BLaER1 (cell line): ENCODE results near the gene ULK4.

ENCODE experiments used
- H3K27ac ChIP-seq: shearing (Covaris generic); formaldehyde crosslinking; 2 replicates; pipeline ENCODE4 v1.8.1; 2022
- H3K27me3 ChIP-seq: shearing (Covaris generic); formaldehyde crosslinking; 2 replicates; pipeline ENCODE4 v1.8.1; 2022
- H3K36me3 ChIP-seq: shearing (Covaris generic); formaldehyde crosslinking; 2 replicates; pipeline ENCODE4 v1.8.1; 2022
- H3K4me1 ChIP-seq: shearing (Covaris generic); formaldehyde crosslinking; 2 replicates; pipeline ENCODE4 v1.8.1; 2022
- H3K4me2 ChIP-seq: shearing (Covaris generic); formaldehyde crosslinking; 2 replicates; pipeline ENCODE4 v1.8.1; 2022
- H3K4me3 ChIP-seq: shearing (Covaris generic); formaldehyde crosslinking; 2 replicates; pipeline ENCODE4 v1.8.1; 2022
- H3K9ac ChIP-seq: shearing (Covaris generic); formaldehyde crosslinking; 2 replicates; pipeline ENCODE4 v1.8.1; 2022
- H3K9me3 ChIP-seq: shearing (Covaris generic); formaldehyde crosslinking; 2 replicates; pipeline ENCODE4 v1.8.1; 2022
- H4K20me1 ChIP-seq: shearing (Covaris generic); formaldehyde crosslinking; 2 replicates; pipeline ENCODE4 v1.8.1; 2022
- Cebpa-rat ChIP-seq: shearing (Covaris generic); IDR thresholded peaks from 2 replicates; pipeline ENCODE4 v1.8.1; 2022

ULK4 gene

GRCh38 chr3:41960826-41961750 is 815 bp downstream of the ULK4 start:
- no peak for TF ChIP-seq Cebpa-rat
- H3K36me3 ChIP-seq: no peaks in the 10 kb centered on the region
- peaks cover 20% of the 10 kb centered on the region for H3K4me1 ChIP-seq
- H3K27ac ChIP-seq: peak overlapping the region; percentile 98
- no peaks in the 10 kb centered on the region for H3K9me3 ChIP-seq
- H3K4me2 ChIP-seq: peak overlapping the region; percentile 96
- H3K9ac ChIP-seq: peak overlapping the region; percentile 96
- H3K4me3 ChIP-seq: peak overlapping the region; percentile 88
- no peaks in the 10 kb centered on the region for H4K20me1 ChIP-seq
- H3K27me3 ChIP-seq: no peaks in the 10 kb centered on the region

GRCh38 chr3:41956574-41956973 is 5.3 kb downstream of the ULK4 start:
- no peak overlapping the region for H3K27ac ChIP-seq
- no peak overlapping the region for H3K4me3 ChIP-seq
- TF ChIP-seq Cebpa-rat: no peak
- no peaks in the 10 kb centered on the region for H3K27me3 ChIP-seq
- peaks cover 13% of the 10 kb centered on the region for H3K4me1 ChIP-seq
- H4K20me1 ChIP-seq: no peaks in the 10 kb centered on the region
- 0 out of 2 replicates have a peak, but pooled peaks cover 1% of the 10 kb centered on the region for H3K9me3 ChIP-seq
- no peak overlapping the region for H3K4me2 ChIP-seq
- no peak overlapping the region for H3K9ac ChIP-seq
- peaks cover 24% of the 10 kb centered on the region for H3K36me3 ChIP-seq

- TF ChIP-seq Cebpa-rat: no peak
- Histone ChIP-seq H3K4me3 (no peak overlapping the region), H3K27ac (no peak overlapping the region), H3K36me3 (peaks cover 34% of the 10 kb centered on the region), H3K9ac (no peak overlapping the region), H3K4me2 (no peak overlapping the region), H3K4me1 (peaks cover 3% of the 10 kb centered on the region), H4K20me1 (no peaks in the 10 kb centered on the region), H3K9me3 (0 out of 2 replicates have a peak, but pooled peaks cover 5% of the 10 kb centered on the region), H3K27me3 (no peaks in the 10 kb centered on the region)
These were observed 6.7 kb downstream of the ULK4 start for GRCh38 chr3:41955192-41955591.

- H3K4me2 ChIP-seq: no peak overlapping the region
- TF ChIP-seq Cebpa-rat: no peak
- no peaks in the 10 kb centered on the region for H4K20me1 ChIP-seq
- H3K9me3 ChIP-seq: peaks cover 25% of the 10 kb centered on the region
- H3K4me3 ChIP-seq: no peak overlapping the region
- H3K27me3 ChIP-seq: no peaks in the 10 kb centered on the region
- no peak overlapping the region for H3K9ac ChIP-seq
- H3K4me1 ChIP-seq: no peaks in the 10 kb centered on the region
- H3K36me3 ChIP-seq: peaks cover 40% of the 10 kb centered on the region
- no peak overlapping the region for H3K27ac ChIP-seq
These were observed 18.5 kb downstream of the ULK4 start for GRCh38 chr3:41943311-41943843.

- Histone ChIP-seq H3K27me3 (no peaks in the 10 kb centered on the region), H3K9ac (no peak overlapping the region), H3K36me3 (peaks cover 20% of the 10 kb centered on the region; the same call in 1 of the 2 replicates), H3K27ac (no peak overlapping the region), H3K4me2 (no peak overlapping the region), H3K4me1 (no peaks in the 10 kb centered on the region), H4K20me1 (no peaks in the 10 kb centered on the region), H3K9me3 (peaks cover 25% of the 10 kb centered on the region), H3K4me3 (no peak overlapping the region)
- no peak for TF ChIP-seq Cebpa-rat
These were observed 21.5 kb downstream of the ULK4 start for GRCh38 chr3:41940393-41940792.

- H4K20me1 ChIP-seq: no peaks in the 10 kb centered on the region
- H3K4me3 ChIP-seq: no peak overlapping the region
- H3K9me3 ChIP-seq: peaks cover 19% of the 10 kb centered on the region
- H3K4me2 ChIP-seq: no peak overlapping the region
- no peaks in the 10 kb centered on the region for H3K4me1 ChIP-seq
- H3K27me3 ChIP-seq: no peaks in the 10 kb centered on the region
- peaks cover 22% of the 10 kb centered on the region for H3K36me3 ChIP-seq
- no peak for TF ChIP-seq Cebpa-rat
- H3K27ac ChIP-seq: no peak overlapping the region
- no peak overlapping the region for H3K9ac ChIP-seq
These were observed 25.5 kb downstream of the ULK4 start for GRCh38 chr3:41936384-41936783.

GRCh38 chr3:41933154-41933676 is 28.7 kb downstream of the ULK4 start:
- Histone ChIP-seq H3K27me3 (no peaks in the 10 kb centered on the region), H3K4me2 (no peak overlapping the region), H3K4me1 (no peaks in the 10 kb centered on the region), H4K20me1 (no peaks in the 10 kb centered on the region), H3K36me3 (peaks cover 18% of the 10 kb centered on the region), H3K27ac (no peak overlapping the region), H3K4me3 (no peak overlapping the region), H3K9ac (no peak overlapping the region), H3K9me3 (0 out of 2 replicates have a peak, but pooled peaks cover 8% of the 10 kb centered on the region)
- TF ChIP-seq Cebpa-rat: no peak

- no peak overlapping the region for H3K4me2 ChIP-seq
- H4K20me1 ChIP-seq: no peaks in the 10 kb centered on the region
- H3K27me3 ChIP-seq: no peaks in the 10 kb centered on the region
- no peaks in the 10 kb centered on the region for H3K4me1 ChIP-seq
- H3K27ac ChIP-seq: no peak overlapping the region
- TF ChIP-seq Cebpa-rat: no peak
- no peak overlapping the region for H3K4me3 ChIP-seq
- no peak overlapping the region for H3K9ac ChIP-seq
- peaks cover 18% of the 10 kb centered on the region for H3K36me3 ChIP-seq
- H3K9me3 ChIP-seq: 0 out of 2 replicates have a peak, but pooled peaks cover 8% of the 10 kb centered on the region
These were observed 29.4 kb downstream of the ULK4 start for GRCh38 chr3:41932464-41932863.

GRCh38 chr3:41920406-41920965 is 41.4 kb downstream of the ULK4 start:
- H3K4me1 ChIP-seq: peaks cover 8% of the 10 kb centered on the region
- no peaks in the 10 kb centered on the region for H3K9me3 ChIP-seq
- no peak overlapping the region for H3K4me2 ChIP-seq
- H3K27ac ChIP-seq: no peak overlapping the region
- H3K27me3 ChIP-seq: no peaks in the 10 kb centered on the region
- H3K36me3 ChIP-seq: peaks cover 34% of the 10 kb centered on the region
- no peaks in the 10 kb centered on the region for H4K20me1 ChIP-seq
- no peak overlapping the region for H3K9ac ChIP-seq
- no peak overlapping the region for H3K4me3 ChIP-seq
- TF ChIP-seq Cebpa-rat: no peak

GRCh38 chr3:41915353-41915752 is 46.5 kb downstream of the ULK4 start:
- Histone ChIP-seq H3K27ac (no peak overlapping the region), H3K27me3 (no peaks in the 10 kb centered on the region), H3K4me3 (no peak overlapping the region), H3K36me3 (peaks cover 36% of the 10 kb centered on the region), H3K4me1 (no peaks in the 10 kb centered on the region), H3K9me3 (no peaks in the 10 kb centered on the region), H3K9ac (no peak overlapping the region), H4K20me1 (no peaks in the 10 kb centered on the region), H3K4me2 (no peak overlapping the region)
- no peak for TF ChIP-seq Cebpa-rat
